GM12873 (cell line): ENCODE data around the gene LRP1.

Experiments
- TF ChIP-seq, protein P1 (sequence below): IDR thresholded peaks from 2 replicates; pipeline ENCODE4 v1.5.1; 2012; ENCODE audit warnings: low read depth, mild to moderate bottlenecking, moderate library complexity, low read length, control low read depth; ENCODE audit not compliant: insufficient read depth; ENCODE audit errors: missing control alignments

Gene LRP1

DNA sequence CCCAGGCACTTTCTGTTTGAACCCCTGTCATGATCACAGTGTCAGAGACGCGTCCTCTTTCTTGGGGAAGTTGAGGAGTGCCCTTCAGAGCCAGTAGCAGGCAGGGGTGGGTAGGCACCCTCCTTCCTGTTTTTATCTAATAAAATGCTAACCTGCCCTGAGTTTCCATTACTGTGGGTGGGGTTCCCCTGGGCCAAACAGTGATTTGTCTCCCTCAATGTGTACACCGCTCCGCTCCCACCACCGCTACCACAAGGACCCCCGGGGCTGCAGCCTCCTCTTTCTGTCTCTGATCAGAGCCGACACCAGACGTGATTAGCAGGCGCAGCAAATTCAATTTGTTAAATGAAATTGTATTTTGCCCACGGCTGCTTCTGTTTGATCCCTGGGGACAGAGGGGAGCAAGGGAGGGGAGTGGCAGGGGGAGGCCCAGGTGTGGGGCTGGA lies 106.3 kb downstream of the LRP1 start:
- TF ChIP-seq, protein P1, sequence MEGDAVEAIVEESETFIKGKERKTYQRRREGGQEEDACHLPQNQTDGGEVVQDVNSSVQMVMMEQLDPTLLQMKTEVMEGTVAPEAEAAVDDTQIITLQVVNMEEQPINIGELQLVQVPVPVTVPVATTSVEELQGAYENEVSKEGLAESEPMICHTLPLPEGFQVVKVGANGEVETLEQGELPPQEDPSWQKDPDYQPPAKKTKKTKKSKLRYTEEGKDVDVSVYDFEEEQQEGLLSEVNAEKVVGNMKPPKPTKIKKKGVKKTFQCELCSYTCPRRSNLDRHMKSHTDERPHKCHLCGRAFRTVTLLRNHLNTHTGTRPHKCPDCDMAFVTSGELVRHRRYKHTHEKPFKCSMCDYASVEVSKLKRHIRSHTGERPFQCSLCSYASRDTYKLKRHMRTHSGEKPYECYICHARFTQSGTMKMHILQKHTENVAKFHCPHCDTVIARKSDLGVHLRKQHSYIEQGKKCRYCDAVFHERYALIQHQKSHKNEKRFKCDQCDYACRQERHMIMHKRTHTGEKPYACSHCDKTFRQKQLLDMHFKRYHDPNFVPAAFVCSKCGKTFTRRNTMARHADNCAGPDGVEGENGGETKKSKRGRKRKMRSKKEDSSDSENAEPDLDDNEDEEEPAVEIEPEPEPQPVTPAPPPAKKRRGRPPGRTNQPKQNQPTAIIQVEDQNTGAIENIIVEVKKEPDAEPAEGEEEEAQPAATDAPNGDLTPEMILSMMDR = no peak

DNA sequence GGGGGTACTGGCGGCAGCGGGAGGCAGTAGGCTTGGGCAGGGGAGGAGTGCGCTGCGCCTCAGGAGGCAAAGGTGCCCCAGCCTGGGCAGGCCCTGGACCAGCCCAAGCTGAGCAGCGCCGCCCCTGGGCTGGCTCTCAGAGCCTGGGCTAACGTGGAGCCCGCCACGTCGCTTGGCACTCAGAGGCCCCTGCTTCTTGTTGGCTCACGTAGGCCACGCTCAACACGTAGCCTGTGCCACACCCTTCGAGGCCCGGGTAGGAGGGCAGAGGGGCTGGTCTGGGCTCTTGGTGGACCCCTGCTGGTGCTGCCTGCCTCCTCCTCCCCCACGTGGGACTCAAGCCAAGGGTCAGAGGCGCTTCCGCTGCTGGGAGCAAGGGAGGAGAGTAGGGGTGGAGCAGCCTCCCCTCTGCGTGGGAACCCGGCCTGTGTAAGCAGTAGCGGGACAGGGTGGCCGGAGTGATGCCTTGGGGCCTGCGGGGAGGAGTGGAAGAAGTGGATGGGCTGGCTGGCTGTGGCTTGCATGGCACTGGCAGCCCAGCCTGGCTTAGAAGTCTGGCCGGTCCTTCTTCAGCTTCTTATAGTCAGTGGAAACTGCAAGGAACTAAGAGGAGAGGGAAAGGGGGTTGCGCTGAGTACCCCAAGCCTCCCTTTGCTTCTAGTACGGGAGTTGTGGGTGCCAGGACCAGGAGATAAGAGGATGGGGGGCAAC lies 106.9 kb downstream of the LRP1 start:
- TF ChIP-seq, protein P1 = no peak

DNA sequence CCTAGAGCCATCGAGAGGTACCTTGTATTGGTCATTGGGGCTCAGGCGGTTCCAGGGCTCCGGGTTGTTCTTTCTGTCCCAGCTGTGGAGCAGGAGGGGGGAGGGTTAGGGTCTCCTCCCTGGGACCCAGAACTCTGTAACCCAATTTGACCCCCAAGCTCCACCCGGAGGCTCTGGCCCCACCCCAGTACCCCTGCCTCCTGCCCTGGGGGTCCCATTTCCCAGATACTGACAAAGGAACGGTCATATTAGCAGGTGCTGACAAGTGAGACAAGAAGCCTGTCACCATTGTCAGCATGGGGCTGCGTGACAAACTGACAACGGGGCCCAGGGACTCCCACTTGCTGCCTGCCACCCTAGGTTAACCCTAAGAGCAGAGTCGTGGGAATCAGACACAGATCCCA lies 107.4 kb downstream of the LRP1 start:
- TF ChIP-seq, protein P1 = no peak

DNA sequence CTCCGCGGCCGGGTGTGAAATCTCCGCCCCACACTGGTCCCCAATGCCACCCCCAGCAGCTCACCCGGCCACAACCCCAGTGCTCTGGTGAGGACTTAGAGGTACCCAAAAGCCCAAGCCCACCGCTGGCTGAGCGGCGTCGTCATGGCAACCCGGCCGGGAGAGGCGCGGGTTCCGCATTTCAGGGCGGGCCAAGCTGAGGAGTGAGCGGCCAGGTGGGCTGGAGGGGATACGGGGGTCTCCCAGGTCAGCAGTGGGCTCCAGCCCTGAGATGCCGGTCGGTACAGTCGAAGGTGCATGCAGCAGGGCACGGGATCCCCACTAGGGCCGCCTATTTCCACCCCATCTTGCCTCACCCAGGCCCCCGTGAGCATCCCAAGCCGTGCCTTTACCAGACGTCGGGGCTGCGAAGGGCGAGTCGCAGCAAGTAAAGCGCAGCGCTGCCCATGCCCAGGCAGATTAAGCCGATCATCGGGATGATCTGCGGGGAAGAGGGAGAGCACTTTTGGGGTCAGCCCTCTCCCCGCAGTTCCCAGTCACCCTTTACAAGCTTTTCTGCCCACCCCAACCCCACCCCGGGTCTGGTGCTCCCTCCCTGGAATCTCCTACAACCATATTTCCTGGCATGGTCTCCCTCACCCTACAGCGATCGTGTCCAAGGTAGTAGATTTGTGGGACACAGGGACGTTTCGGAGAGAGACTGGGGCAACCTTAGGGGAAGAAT lies 108.1 kb downstream of the LRP1 start:
- TF ChIP-seq, protein P1 = no peak

DNA sequence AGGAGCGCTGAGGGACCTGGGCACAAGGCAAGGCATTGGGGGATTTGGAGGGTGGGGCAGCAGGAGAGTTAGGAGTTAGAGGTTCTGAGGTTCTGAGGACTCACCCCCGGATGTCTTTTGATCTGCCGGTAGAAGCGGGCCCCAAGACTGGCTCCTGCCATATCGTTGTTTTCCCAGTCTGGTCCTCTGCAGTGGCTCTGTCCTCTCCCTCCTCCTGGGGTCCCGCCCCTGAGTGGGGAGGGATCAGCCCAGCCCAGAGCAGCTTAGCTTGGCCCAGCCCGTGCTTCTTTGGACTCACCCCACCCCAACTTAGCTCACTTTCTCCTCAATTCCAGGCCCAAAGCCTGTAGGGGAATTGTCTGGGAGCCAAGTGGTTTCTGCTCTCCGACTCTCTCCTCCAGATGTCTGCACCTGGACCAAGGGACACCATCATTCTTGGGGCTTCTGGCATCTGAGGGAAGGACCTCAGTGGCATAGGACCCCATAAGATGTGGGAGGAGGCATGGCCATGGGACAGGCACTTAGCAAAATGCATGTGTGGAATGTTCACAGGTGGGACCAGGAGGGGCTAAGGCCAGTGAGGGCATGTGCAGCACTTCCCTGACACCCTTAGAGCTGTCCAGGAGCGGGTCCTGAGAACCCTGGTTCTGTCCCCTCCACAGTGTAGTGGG lies 108.8 kb downstream of the LRP1 start:
- TF ChIP-seq, protein P1 = no peak

DNA sequence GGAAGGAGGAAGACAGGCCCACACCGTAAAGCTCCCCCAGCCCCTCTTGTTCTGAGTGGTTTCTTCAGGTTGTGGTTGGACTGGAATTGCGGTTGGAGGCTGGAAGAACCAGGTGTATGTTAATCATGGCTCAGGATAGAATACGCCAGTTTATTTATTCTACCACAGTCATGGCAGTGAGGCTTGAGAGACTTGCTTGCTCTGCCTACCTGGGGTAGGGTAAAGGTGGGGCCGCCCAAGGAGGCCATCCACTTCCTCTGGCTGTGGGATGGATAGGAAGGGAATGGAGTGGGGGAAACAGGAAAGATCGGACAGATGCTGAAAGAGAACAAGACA lies 109.3 kb downstream of the LRP1 start:
- TF ChIP-seq, protein P1 = no peak
